Measurements from ENCODE around the gene MLPH.

The MLPH gene

DNA sequence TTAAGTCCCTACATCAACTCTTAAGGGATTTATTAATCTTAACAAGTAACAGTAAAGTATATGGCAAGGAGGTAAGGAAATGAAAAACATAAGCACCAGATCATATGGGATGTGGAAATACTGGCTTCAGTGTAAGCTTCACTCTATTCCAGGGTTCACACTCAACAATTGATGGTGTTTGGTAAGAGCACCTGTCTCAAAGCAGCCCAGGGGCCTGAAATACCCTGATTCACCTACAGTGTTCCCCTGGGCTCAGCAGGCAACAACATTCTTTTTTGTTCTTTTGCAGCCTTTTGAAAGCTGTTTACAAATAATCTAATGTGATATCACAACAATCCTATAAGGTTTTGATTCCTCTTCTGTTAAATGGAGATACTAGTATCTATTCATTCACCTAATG, 1.2 kb upstream of the MLPH start:
- Histone ChIP-seq H3K4me2 (ENCODE audit: insufficient read depth, low read length) (no peak overlapping the region), H3K36me3 (ENCODE audit: insufficient read depth, low read length) (no peaks in the 10 kb centered on the region), H3K27me3 (ENCODE audit: insufficient read depth, low read length, poor library complexity) (no peaks in the 10 kb centered on the region), H3K4me1 (ENCODE audit: insufficient read depth, low read length) (no peaks in the 10 kb centered on the region), H2AFZ (ENCODE audit: low read depth, low read length) (no peak overlapping the region), H4K20me1 (ENCODE audit: insufficient read depth, low read length) (no peaks in the 10 kb centered on the region), H3K4me3 (ENCODE audit: low read depth in 1 of 2, low read length in 2 of 2) (no peak overlapping the region), H3K9me3 (ENCODE audit: insufficient read depth, low read length, severe bottlenecking) (peaks cover 2% of the 10 kb centered on the region), H3K79me2 (ENCODE audit: insufficient read depth, low read length) (no peaks in the 10 kb centered on the region), H3K9ac (ENCODE audit: low read depth, low read length) (no peak overlapping the region), H3K27ac (ENCODE audit: low read length) (no peak overlapping the region)
- ATAC-seq (ENCODE audit: insufficient read depth, low read depth) (no peak), DNase-seq (no peak)
- no peak for TF ChIP-seq EZH2 (IDR thresholded peaks at IDR 0.05; ENCODE audit: borderline replicate concordance, low read depth, low read length, severe bottlenecking)
- TF ChIP-seq, protein P1, sequence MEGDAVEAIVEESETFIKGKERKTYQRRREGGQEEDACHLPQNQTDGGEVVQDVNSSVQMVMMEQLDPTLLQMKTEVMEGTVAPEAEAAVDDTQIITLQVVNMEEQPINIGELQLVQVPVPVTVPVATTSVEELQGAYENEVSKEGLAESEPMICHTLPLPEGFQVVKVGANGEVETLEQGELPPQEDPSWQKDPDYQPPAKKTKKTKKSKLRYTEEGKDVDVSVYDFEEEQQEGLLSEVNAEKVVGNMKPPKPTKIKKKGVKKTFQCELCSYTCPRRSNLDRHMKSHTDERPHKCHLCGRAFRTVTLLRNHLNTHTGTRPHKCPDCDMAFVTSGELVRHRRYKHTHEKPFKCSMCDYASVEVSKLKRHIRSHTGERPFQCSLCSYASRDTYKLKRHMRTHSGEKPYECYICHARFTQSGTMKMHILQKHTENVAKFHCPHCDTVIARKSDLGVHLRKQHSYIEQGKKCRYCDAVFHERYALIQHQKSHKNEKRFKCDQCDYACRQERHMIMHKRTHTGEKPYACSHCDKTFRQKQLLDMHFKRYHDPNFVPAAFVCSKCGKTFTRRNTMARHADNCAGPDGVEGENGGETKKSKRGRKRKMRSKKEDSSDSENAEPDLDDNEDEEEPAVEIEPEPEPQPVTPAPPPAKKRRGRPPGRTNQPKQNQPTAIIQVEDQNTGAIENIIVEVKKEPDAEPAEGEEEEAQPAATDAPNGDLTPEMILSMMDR (IDR thresholded peaks at IDR 0.05; ENCODE audit: borderline replicate concordance, extremely low read depth, low read length, poor library complexity, severe bottlenecking): no peak

- H3K27me3 ChIP-seq (ENCODE audit: insufficient read depth, low read length, poor library complexity): no peaks in the 10 kb centered on the region
- no peak overlapping the region for H3K4me3 ChIP-seq (ENCODE audit: low read depth in 1 of 2, low read length in 2 of 2)
- H3K79me2 ChIP-seq (ENCODE audit: insufficient read depth, low read length): no peaks in the 10 kb centered on the region
- TF ChIP-seq EZH2 (IDR thresholded peaks at IDR 0.05; ENCODE audit: borderline replicate concordance, low read depth, low read length, severe bottlenecking): no peak
- TF ChIP-seq, protein P1 (IDR thresholded peaks at IDR 0.05; ENCODE audit: borderline replicate concordance, extremely low read depth, low read length, poor library complexity, severe bottlenecking): no peak
- H3K27ac ChIP-seq (ENCODE audit: low read length): no peak overlapping the region
- H3K4me2 ChIP-seq (ENCODE audit: insufficient read depth, low read length): no peak overlapping the region
- H4K20me1 ChIP-seq (ENCODE audit: insufficient read depth, low read length): no peaks in the 10 kb centered on the region
- DNase-seq (no peak), ATAC-seq (ENCODE audit: insufficient read depth, low read depth) (no peak)
- no peak overlapping the region for H3K9ac ChIP-seq (ENCODE audit: low read depth, low read length)
- H3K4me1 ChIP-seq (ENCODE audit: insufficient read depth, low read length): no peaks in the 10 kb centered on the region
- no peaks in the 10 kb centered on the region for H3K36me3 ChIP-seq (ENCODE audit: insufficient read depth, low read length)
- H3K9me3 ChIP-seq (ENCODE audit: insufficient read depth, low read length, severe bottlenecking): peaks cover 8% of the 10 kb centered on the region
- no peak overlapping the region for H2AFZ ChIP-seq (ENCODE audit: low read depth, low read length)
Measured at GRCh38 chr2:237486334-237486818, 675 bp upstream of the MLPH start.

DNA sequence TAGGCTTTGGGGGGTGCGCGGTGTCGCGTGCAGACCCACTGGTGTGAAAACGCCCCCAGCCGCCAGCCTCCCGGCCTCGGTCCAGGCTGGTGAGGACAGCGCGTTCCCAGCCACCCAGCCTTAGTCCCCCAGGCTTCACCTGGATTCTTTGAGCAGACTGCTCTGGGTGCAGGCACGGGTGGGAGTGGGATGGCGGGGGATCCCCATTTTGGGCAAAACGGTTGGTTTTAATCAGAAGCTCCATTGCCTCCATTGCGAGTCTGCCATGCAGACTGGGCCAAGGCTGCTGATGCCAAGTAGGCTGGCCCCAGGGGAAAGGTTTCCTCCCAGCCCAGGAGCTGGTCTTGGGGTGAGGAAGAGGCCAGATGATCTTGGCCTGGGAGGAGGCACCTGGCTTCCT, 445 bp downstream of the MLPH start:
- no peak overlapping the region for H3K27ac ChIP-seq (ENCODE audit: low read length)
- H3K4me1 ChIP-seq (ENCODE audit: insufficient read depth, low read length): no peaks in the 10 kb centered on the region
- H3K9ac ChIP-seq (ENCODE audit: low read depth, low read length): no peak overlapping the region
- H3K36me3 ChIP-seq (ENCODE audit: insufficient read depth, low read length): no peaks in the 10 kb centered on the region
- H3K79me2 ChIP-seq (ENCODE audit: insufficient read depth, low read length): no peaks in the 10 kb centered on the region
- DNase-seq (no peak), ATAC-seq (ENCODE audit: insufficient read depth, low read depth) (no peak)
- no peak overlapping the region for H3K4me3 ChIP-seq (ENCODE audit: low read depth in 1 of 2, low read length in 2 of 2)
- no peak overlapping the region for H3K4me2 ChIP-seq (ENCODE audit: insufficient read depth, low read length)
- H3K27me3 ChIP-seq (ENCODE audit: insufficient read depth, low read length, poor library complexity): no peaks in the 10 kb centered on the region
- no peaks in the 10 kb centered on the region for H4K20me1 ChIP-seq (ENCODE audit: insufficient read depth, low read length)
- H2AFZ ChIP-seq (ENCODE audit: low read depth, low read length): no peak overlapping the region
- peaks cover 16% of the 10 kb centered on the region for H3K9me3 ChIP-seq (ENCODE audit: insufficient read depth, low read length, severe bottlenecking)
- TF ChIP-seq EZH2 (IDR thresholded peaks at IDR 0.05; ENCODE audit: borderline replicate concordance, low read depth, low read length, severe bottlenecking): no peak
- TF ChIP-seq, protein P1 (IDR thresholded peaks at IDR 0.05; ENCODE audit: borderline replicate concordance, extremely low read depth, low read length, poor library complexity, severe bottlenecking): no peak

GRCh38 chr2:237488295-237488694, 1.2 kb downstream of the MLPH start:
- H3K4me1 ChIP-seq (ENCODE audit: insufficient read depth, low read length): no peaks in the 10 kb centered on the region
- H3K36me3 ChIP-seq (ENCODE audit: insufficient read depth, low read length): no peaks in the 10 kb centered on the region
- H3K27me3 ChIP-seq (ENCODE audit: insufficient read depth, low read length, poor library complexity): no peaks in the 10 kb centered on the region
- H3K4me2 ChIP-seq (ENCODE audit: insufficient read depth, low read length): no peak overlapping the region
- H3K9ac ChIP-seq (ENCODE audit: low read depth, low read length): no peak overlapping the region
- TF ChIP-seq, protein P1 (IDR thresholded peaks at IDR 0.05; ENCODE audit: borderline replicate concordance, extremely low read depth, low read length, poor library complexity, severe bottlenecking): no peak
- no peak for TF ChIP-seq EZH2 (IDR thresholded peaks at IDR 0.05; ENCODE audit: borderline replicate concordance, low read depth, low read length, severe bottlenecking)
- no peak for DNase-seq
- no peaks in the 10 kb centered on the region for H4K20me1 ChIP-seq (ENCODE audit: insufficient read depth, low read length)
- ATAC-seq (ENCODE audit: insufficient read depth, low read depth): no peak
- no peaks in the 10 kb centered on the region for H3K79me2 ChIP-seq (ENCODE audit: insufficient read depth, low read length)
- H3K9me3 ChIP-seq (ENCODE audit: insufficient read depth, low read length, severe bottlenecking): peaks cover 16% of the 10 kb centered on the region
- no peak overlapping the region for H3K4me3 ChIP-seq (ENCODE audit: low read depth in 1 of 2, low read length in 2 of 2)
- H2AFZ ChIP-seq (ENCODE audit: low read depth, low read length): no peak overlapping the region
- no peak overlapping the region for H3K27ac ChIP-seq (ENCODE audit: low read length)

Measured in DND-41 (cell line).